HL-60/S4 (cell line): ENCODE data around the gene SPTB.
"Not testable (repeated sequence)": the region's sequence is repeated elsewhere in the genome, so short reads cannot be mapped to it uniquely, and the experiment has no call there.

Experiments used
- in situ Hi-C: fragments of 300-500 bp; cut with MboI; formaldehyde crosslinking; loops from 2 replicates; pipeline ENCODE4 v1.14.3; 2022; ENCODE audit warnings: low sequenced_read_pairs

SPTB gene

DNA sequence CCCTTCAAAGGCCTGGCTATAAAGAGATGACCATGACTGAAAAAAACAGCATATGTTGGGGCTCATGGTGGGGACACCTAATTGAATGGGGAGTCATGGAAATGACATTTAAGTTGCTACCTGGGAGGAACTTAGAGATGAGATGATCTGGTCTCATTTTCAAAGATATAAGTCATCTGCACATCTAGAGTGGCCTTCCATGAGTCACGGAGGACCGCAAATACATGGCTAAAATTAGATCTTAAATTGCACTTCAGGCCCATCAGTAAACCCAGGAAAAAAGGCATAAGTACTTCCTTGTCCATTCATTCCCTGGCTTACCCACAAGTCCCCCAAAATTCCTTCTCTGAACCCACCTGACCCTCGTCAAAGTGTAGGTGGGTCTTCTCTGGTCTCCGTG, 53.4 kb downstream of the SPTB start:
- in situ Hi-C loops, result loop anchor here (10.0 kb wide), 1 partner anchor 58 kb away; no protein-coding TSS in a partner anchor

DNA sequence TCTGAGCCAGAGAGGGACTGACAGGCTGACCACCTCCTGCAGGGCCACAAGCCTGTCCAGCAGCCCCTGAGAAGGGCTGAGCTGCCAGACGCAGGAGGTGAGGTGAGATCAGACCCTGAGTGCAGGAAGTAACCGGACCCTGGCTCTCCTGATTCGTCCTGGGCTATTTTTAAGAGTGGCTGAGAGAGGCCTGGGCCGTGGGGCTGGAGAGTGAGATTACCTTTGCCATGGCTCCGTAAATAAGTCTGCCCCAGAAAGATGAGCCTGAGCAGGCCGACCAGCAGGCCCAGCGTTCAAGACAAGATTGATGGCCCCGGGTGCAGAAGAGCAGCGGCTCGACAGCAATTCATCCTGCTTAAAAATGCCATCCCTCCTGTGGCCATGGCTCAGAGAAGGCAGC, 54.2 kb downstream of the SPTB start:
- in situ Hi-C loops, result loop anchor here (10.0 kb wide), 1 partner anchor 59 kb away; no protein-coding TSS in a partner anchor

DNA sequence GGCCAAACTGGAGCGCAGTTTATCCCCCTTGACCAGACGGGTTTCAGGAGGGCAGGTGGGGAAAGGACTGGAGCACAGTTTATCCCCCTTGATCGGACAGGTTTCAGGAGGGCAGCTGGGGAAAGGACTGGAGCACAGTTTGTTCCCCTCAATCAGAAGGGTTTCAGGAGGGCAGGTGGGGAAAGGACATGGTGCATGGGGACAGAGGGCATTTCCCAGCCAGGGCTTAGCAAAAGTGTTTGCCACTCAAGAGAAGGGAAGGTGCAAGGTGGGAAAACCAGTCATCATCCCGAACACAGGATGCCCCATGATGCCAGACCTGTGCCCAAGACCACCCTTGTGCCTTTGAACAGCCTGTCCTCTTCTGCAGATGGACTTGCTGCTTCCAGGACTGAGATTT, 54.7 kb downstream of the SPTB start:
- in situ Hi-C loops, result loop anchor here (10.0 kb wide), 1 partner anchor 60 kb away; no protein-coding TSS in a partner anchor

DNA sequence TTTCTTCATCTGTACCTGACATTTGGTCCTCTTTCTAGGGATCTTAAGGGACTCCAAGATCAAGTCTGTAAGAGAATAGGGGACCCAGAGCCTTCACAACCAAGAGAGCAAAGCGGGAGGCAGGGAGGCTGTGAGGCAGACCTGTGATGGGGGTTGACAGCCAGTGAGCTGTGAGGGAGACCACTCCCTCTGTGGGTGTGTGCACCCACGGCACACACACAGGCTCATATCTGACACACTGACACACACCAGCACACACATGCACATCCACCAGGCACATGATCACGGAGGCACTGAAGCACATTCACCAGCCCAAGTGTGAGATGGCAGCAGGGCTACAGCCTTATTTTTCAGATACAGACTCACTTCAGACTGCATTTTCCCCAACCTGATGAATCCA, 55.2 kb downstream of the SPTB start:
- in situ Hi-C loops, result loop anchor here (10.0 kb wide), 1 partner anchor 60 kb away; no protein-coding TSS in a partner anchor

DNA sequence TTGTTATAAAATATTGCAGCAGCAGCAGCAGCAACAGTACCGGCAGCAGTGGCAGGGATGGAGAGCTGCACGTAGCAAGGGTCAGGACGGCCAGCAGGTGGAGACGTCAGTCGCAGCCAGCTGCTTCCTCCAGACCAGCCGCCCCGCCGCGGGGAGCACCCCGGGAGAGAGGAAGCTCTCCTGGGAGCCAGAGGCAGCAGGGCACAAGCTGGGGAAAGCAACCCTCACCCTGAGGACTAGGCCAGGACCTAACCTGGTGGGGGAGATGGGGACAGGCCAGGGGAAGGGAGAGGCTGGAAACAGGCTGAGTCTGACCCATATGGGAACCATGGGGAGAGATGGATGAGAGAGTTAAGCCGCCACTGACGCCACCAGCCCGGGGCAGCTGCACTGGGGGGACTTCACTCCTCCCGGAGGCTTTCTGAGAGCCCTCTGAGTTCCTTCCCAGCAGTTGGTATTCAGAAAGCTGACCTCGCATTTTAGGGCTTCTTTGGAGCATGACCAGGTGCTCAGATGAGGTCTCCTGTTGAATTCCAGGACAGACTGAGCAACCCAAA, 56.3 kb downstream of the SPTB start:
- in situ Hi-C loops, result loop anchor here (10.0 kb wide), 1 partner anchor 61 kb away; no protein-coding TSS in a partner anchor

DNA sequence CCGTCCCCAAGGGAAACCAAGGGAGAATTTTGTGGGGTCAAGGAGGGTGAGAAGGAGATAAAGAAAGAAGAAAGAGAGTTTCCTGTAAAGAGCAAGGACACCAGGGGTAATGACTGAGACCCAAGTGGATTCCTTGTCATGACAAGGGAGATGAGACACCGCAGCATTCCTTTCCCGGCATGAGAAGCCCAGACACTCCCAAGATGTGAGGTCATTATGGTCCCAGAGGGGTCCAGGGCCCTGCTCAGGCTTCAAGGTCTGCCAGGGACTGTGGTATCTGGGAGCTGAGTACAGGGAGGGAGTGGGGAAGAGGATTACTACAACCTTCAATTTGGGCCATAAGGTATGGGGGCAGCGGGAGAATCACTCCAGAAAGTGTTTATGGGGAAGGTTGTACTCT, 58.1 kb downstream of the SPTB start:
- in situ Hi-C loops, result loop anchor here (10.0 kb wide), 1 partner anchor 63 kb away; no protein-coding TSS in a partner anchor

DNA sequence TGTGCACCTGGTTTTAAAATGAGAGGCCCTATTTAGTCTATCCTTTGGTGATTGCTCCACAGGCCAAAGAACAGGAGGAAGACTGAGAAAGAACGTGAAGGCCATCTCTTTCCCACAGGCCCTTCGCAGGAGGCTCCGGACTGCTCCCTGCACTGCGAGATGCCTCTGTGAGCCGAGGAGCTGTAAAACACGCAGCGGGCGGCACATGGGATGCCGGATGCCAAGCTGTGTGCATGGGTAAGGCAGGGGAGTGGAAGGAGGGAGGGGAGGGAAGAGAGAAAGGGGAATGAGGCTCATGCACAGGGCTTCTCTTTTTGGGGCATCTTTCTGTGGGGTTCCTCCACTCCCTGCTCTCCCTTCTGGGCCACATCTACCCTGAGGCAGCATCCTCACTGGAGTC, 61.6 kb downstream of the SPTB start:
- in situ Hi-C loops, result no loop called here

DNA sequence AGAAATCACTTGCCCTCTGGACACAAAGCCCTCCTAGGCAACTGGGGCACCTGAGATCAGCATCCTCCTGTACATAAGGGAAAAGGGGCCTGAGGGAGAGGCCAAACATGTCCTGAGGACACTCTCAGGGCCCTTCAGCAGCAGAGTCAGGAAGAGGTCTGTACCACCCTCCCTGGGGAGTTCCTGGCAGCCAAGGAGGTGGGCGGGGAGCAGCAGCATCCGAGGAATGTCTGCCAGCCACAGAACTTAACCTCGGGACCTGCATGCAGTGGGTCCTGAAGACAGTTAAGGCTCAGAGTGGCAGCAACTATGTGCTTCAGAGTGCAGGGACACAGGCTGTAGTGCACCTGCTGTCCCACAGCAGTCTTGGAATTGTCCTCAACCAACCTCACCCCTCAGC, 62.1 kb downstream of the SPTB start:
- in situ Hi-C loops, result no loop called here

DNA sequence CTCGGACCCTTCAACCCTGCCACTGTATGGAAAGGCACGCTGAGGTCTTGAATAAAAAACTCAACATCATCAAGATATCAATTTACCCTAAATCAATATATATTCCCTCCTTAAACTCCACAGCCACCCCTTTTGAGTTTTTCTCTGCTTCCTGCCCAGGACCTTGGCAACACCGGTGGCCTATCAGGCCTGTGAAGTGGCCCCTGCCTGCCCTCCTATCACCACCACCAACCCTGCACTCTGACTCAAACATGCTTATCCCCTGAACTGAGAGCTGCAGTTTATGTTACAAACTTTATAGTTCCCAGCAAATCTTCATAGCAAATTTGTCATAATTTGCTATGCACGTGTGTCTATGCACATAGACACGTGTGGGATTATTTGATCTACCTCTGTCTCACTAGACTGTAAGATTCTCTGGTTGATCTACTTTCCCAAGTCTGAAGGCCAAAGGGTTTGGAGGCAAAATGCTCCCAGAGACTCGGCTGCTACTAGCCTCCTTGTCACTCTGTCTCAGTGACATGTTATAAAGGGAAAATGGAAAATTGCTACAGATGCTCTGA, 63.4 kb downstream of the SPTB start:
- in situ Hi-C loops, result no loop called here

DNA sequence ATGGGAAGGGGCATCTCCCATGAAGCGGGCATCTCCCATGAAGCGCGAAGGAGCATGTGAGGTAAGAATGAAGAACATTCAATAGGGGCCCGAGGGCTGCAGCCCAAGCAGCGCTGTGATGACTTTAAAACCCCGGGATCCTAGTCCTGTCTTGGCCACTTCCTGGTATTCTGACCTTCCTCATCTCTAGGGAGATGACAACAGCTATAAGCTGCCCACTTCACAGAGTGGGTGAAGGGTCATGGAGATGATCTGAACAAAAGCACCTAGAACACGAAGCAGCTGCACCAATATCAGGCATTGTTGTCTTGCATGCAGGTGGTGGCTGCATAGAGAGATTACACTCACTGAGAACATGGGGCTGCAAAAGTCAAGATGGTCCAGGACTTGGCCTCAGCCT, 64.5 kb downstream of the SPTB start:
- in situ Hi-C loops, result no loop called here

DNA sequence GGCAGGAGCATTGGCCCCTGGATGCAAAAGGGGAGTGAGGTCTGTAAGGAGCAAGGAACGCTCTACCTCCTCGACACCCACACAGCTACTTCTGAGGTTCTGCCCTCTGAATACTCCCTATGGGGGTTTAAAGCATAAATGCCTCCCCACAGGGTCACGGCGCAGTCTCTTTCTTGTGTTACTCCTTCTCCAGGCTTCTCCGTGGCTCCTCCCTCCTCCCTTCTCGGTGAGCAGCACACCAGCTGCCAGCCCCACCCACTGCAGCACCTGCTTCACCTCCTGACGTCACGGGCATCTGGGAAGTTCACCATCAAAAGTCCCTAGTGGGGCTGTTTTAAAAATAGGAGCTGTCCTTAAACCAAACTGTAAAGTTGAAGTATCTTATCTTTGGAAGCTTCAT, 67.3 kb downstream of the SPTB start:
- in situ Hi-C loops, result no loop called here

DNA sequence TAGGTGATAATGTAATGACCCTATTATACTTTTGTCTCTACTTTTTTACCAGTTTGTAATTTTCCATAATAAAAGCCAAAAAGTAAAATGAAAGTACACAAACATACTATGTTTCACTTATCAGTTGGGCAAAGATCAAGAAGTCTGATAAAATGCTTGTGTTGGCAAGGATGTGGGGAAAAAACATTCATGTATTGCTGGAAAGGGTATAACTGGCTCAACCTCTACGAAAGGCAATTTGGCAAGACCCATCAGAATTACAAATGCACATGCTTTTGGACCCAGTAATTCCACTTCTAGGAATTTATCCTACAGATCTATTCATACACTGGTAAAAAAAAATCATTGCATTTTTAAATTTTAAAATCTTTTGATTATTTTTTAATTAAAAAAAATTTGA, 68.0 kb downstream of the SPTB start:
- in situ Hi-C loops, result no loop called here

DNA sequence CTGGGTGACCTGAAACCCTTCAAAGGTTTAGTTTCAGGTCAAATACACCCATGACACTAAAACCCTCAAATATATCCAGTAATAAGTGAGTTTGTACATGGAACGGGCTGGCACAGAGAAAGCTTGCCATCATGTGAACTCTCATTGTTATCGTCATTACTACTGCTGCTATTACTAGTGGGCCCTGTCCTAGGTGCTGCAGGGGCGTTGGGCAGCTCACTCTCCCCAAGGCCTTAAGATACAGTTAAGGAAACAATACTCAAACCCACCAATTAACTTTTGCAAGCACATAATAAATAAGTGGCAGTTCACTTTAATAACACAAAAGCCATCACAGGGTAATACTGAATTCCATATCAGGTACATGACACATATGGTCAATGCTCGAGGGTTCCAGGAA, 71.3 kb downstream of the SPTB start:
- in situ Hi-C loops, result no loop called here

DNA sequence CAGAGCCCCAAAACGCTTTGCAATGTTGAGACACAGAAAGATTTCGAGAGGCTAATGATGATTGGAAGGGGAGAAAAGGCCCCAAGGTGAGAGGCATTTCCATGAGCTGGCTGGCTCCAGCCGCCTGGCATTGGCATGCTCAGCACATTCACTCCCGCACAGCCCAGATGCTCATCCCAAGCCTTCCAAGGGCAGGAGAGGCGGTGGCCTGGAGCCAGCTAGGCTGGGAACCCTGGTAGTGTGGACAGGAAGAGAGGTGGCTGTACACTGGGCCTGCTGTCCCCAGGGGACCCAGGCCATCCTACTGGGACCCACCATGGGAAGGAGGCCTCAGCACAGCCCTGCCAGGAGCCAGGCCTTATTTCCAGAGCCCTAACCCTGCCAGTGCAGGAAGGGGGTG, 72.2 kb downstream of the SPTB start:
- in situ Hi-C loops, result no loop called here

DNA sequence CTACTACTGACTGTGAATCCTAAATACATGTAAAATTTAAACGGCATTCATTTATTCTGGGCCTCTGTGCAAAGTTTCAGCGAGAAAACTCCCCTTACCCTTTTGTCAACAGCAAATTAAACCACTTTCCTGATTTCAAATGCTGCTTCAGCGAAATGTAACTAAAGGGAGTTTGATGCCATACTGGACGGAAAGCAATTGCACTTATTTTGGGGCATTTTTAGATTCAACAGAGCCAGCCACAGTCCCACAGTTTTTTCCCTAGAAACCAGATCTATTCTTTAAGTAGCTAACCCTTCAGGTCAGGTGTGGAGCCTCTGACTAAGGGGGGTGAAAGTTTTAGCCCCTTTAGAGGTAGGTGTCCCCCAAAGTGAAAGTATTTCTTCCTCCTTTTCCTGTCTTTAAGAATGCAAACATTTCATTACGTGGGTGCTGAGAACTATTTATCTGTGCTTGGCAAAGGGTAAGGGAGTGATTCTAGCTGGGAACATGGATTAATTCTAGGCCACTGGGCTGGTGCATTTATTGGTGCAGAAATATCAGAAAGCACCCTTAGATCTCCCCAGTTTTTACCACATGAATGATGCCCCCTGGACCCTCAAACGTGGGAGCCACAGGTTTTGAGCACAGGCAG, 72.7 kb downstream of the SPTB start:
- in situ Hi-C loops, result no loop called here

DNA sequence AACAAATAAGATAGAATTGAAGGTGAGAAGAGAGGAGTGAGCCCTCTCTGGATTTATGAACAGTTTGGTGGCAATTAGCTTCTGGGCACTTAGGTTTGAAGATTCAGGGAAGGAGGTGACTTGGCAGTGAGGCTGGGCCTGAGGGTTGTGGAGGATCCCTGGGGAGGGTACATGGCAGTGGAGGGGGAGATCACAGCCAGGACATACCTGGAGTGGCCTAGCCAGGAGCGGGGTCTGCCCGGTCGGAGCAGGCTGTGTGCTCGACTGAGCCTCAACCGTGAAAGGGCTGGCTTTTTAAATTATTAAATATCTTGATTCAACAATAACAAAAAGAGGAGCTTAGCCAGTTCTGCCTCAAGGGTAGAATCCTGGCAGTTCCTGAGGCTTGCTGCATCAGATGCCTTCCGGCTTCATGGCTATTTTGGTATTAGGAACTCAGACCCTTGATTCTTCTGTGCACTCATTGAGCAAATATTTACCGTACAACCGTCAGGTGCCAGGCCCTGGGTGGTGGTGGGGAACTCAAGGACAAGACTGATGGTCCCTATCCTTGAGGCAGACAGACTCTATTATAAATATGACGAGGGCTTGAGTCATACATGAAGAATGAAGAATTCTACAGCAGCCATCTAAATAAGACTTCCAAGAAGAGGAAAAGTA, 73.4 kb downstream of the SPTB start:
- in situ Hi-C loops, result no loop called here

DNA sequence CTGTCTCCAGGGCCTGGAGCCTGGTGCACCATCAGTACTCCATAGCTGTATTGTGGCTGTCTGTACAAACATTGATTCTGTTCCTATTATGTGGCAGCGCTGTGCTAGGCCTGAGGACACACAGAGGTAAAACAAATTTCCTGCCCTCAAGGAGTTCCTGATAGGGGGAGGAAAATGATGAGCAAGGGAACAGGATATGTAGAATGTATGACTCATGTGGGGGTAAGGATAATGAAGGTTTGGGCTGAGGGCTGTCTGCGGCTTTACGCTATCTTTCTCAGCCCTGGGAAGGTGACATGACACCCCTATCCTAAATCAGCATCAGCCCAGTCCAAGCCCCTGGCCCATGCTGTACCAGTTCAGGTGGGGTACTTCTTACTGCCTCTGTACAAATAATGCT, 74.1 kb downstream of the SPTB start:
- in situ Hi-C loops, result not testable (repeated sequence)

DNA sequence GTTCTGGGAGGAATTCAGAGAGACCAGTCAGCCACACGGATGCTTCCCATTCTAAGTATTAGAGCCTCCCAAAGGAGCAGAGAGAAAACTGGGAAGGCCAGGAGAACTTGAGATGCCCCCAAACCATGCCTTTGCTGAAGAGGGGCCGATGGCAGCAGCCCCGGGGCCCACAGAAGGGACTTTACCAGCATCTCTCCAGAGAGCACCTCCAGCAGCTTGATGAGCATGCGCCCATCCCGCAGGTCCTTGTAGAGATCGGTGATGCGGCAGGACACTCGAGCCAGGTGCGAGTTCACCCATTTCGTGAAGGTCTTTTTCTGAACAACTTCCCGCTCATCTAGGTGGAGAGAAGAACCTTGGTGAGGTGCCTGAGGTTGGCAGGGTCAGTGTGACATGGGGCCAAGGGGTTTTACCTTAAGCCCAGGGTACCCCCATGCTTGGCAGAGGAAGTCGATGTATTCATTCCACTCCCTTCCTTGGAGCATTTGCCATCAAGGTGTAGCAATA, 74.9 kb downstream of the SPTB start:
- in situ Hi-C loops, result no loop called here

DNA sequence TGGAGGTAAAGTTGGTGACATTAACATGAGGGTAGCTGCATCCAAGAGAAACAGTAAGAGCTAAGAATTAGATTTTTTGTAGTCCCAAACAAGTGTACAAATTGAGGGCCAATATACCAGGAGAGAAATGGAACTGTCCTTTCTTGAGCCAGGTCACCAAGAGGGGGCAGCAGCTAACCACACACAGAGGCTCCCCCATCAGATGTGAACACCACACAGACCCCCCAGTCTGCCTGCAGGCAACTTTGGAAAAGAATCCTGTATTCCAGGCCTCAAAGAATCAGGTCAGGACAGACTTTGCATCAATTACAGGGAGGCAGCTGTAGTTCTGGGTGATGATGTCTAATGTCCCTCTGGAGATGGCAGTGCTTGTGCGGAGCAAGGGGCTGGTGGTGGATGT, 77.9 kb downstream of the SPTB start:
- in situ Hi-C loops, result no loop called here

DNA sequence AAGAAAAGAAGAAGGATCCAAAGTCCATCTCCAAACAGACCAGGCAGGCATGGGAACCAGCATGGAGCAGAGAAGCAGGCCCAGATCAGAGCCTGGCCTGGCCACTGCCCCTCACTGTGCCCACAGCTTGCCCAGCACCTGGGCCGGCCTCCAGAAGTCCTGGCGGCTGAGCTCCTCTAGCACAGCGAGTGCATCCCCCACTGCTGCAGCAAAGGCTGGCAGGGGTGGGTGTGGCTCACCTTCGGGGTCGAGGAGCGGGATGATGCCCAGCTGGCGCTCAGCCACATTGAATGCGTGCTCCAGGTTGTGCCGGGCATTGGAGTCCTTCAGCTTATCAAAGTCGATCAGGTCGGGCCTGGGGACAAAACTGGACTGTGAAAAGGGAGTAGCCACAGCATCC, 78.7 kb downstream of the SPTB start:
- in situ Hi-C loops, result no loop called here

DNA sequence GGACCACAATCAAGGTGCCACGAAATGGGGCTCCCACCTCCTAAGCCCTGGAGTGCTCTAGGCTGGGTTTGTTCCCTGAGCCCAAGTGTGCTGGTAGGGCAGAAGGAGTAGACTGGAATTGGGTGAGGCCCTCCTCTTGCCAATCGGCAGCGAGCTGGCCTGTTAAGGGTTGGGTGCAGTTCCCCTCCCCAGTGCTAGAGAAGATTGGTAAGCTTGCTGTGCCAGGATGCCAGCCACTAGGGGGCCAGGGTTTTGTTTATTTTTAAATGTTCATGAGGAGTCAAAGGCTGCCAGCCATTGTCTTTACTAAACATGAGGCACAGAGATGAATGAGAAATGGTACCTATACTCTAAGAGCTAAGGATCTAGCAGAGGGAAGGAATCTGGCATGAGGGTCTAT, 79.7 kb downstream of the SPTB start:
- in situ Hi-C loops, result no loop called here

DNA sequence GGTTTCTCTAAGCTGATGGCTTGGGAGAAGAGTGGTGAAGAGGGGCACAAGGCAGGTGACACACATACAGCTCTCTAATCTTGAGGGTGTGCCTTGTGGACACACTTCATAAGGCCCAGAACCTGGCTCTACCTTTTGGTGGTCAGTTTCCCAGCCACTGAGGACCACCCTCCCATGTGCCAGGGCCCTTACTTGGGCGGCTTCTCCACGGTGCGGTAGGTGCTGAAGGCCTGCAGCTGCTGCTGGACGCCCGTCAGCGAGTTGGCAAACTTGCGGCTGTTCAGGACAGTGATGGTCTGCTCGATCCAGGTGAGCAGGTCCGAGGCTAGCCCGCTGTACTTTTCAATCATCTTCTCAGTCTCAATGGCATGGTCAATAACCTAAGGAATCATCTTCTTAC, 80.2 kb downstream of the SPTB start:
- in situ Hi-C loops, result no loop called here
